Measurements from ENCODE around the gene ASB3.

DNA sequence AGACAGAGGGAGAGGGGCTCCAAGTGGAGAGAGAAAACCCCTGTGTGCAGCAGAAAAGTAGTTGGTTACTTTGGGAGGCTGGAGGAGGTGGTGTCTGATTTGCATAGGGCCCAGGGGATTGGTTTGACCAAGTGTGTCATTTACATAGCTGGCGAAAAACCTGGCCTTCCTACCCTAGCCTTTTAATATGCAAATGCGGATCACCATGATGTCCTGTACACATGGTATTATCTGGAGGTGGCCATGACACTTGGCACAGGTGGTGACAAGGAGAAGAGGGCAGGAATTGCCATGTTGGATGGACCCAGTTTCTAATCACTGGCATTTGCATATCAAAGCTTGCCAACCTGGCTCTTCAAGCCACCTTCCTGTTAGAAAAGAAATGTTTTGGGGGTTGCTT, 140.0 kb downstream of the ASB3 start:
- TF ChIP-seq CTCF (IDR thresholded peaks at IDR 0.05), result no peak
- no peak for TF ChIP-seq EZH2 (IDR thresholded peaks at IDR 0.05; ENCODE audit: borderline replicate concordance, insufficient read depth, low read depth, low read length, poor library complexity, severe bottlenecking)

Measured in B cell (primary cell).